ENCODE measurements around the gene OSCP1.

DNA sequence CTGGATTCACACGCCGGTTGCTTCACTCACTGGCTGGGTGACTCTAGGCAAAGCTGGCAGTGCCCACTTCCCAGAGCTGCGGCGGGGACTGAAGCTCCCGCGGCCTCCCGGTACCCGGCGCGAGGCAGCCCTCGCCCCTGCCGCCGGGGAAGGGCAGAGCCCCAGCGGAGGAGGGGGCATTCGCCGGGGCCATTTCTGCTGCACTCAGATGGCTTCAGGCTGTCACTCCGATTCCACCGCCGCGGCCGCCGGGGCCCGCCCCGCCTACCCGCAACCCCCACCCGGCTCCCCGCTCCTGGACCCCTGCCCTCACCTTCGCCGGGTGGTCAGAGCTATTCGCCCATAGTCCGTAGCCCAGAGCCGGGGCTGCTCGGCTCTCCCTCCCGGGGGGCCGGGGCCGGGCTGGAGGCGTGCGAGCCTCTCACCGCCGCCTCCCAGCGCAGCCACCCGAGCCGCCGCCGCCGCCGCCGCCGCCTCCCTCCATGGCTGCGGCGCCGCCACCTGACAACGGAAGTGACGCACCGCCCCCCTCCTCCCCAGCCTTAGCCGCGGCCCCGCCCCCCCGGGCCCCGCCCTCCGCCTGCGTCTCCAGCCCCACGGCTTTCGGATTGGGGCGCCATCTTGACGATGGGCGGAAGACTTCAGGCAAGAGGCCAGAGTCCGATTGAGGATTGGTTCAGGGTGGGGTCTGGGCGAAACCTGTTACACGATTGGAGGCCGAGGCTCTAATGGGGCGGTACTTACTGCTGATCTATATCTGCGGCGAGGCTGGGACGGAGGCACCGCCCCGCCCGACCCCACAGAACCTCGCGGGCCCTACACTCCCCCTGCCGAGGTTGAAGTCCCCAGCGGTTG lies 64.6 kb downstream of the OSCP1 start, which contains the start of gene STK40:
- TF ChIP-seq CTCF (conservative IDR thresholded peaks at IDR 0.05; ENCODE audit: low read depth, low read length) (no peak), EZH2 (IDR thresholded peaks at IDR 0.05; ENCODE audit: low read length, unreplicated experiment) (no peak), EZH2phosphoT487 (IDR thresholded peaks at IDR 0.05; ENCODE audit: borderline replicate concordance, low read length) (no peak)

Data from PC-3 (cell line).